Vagina (tissue), 2 donors: ENCODE data around the gene ARF3. TPM values are rescaled to one million over a fixed set of nuclear protein-coding genes. Genes with fewer than 3 reads are reported as not detected.
A peak's percentile ranks its signal among the peaks of the same experiment; 100 is the strongest.

Experiments used
- DNase-seq, 2 donors: peaks; one replicate each; pipeline ENCODE4 v3.0.0-alpha.2; 2017; ENCODE audit errors: extremely low spot score in 2 of 2
- H3K27ac ChIP-seq: fragments of 200-600 bp; sonication (generic); one replicate; pipeline ENCODE4 v1.5.1; 2019
- H3K27me3 ChIP-seq: fragments of 200-600 bp; sonication (generic); one replicate; pipeline ENCODE4 v1.5.1; 2019
- H3K36me3 ChIP-seq, 2 donors: fragments of 200-600 bp; sonication (generic); one replicate each; pipeline ENCODE4 v1.5.1; 2017 to 2019
- H3K4me1 ChIP-seq: fragments of 200-600 bp; sonication (generic); one replicate; pipeline ENCODE4 v1.5.1; 2019
- H3K4me3 ChIP-seq, 2 donors: fragments of 200-600 bp; sonication (generic); 1 replicate in 1 of 2; 2 replicates in 1 of 2; pipeline ENCODE4 v1.5.1; 2016 to 2019
- H3K9me3 ChIP-seq: fragments of 200-600 bp; sonication (generic); one replicate; pipeline ENCODE4 v1.5.1; 2019
- POLR2A ChIP-seq, 2 donors: fragments of 450-650 bp; IDR thresholded peaks; one replicate each; pipeline ENCODE4 v1.6.1; 2017; ENCODE audit warnings: antibody characterized with exemption in 2 of 2, mild to moderate bottlenecking in 2 of 2, moderate library complexity in 2 of 2
- POLR2AphosphoS5 ChIP-seq, 2 donors: sonication (generic); formaldehyde crosslinking; IDR thresholded peaks; one replicate each; pipeline ENCODE4 v1.9.0; 2017; ENCODE audit warnings: antibody characterized with exemption in 2 of 2, mild to moderate bottlenecking in 2 of 2, low read depth in 1 of 2; ENCODE audit not compliant: insufficient read depth in 1 of 2
- intact Hi-C: fragments of 100-400 bp; cut with DNase I; formaldehyde crosslinking; loops from one replicate; pipeline ENCODE4 v1.15.1; 2023
- total RNA-seq: library from RNA; depleted of rRNA; stranded (reverse); fragments of >200 nt; gene quantifications from one replicate; pipeline ENCODE4 v1.2.3, GENCODE V29; 2016
- TF ChIP-seq, protein P1 (sequence below), 3 experiments: fragments of 450-650 bp in 2 of 3; fragments of 200-600 bp in 1 of 3; sonication (generic) in 1 of 3; IDR thresholded peaks; one replicate each; pipeline ENCODE4 v1.5.1; 2017 to 2019; ENCODE audit warnings: antibody characterized with exemption in 3 of 3, mild to moderate bottlenecking in 2 of 3, moderate library complexity in 2 of 3

The ARF3 gene
- total RNA-seq, 1 donor from 2014 or later: 56.2 TPM

DNA sequence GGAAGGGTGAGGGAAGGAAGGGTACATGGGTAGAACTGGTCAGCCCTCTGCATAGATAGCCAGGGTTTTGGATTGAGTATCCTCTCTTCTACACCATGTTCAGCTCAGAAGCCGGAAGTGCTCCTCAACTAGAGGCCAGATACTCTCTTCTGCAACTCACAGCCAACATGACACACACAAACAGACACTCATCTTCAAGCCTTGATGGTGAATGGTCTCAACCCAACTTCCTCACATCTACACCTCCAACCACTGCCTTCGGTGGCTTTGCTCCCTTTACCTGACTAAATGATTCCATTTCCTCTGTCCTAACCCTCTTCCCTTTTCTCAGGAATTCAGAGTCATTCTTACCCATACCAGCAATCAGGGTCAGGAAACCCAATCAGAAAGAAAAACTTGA is 24.4 kb downstream of the ARF3 start:
- peaks cover 0 to 18% of the 10 kb centered on the region in 2 donors for H3K36me3 ChIP-seq
- no peak for DNase-seq
- H3K27ac ChIP-seq: no peak overlapping the region
- TF ChIP-seq POLR2A (IDR thresholded peaks at IDR 0.05) (no peak), POLR2AphosphoS5 (IDR thresholded peaks at IDR 0.05; ENCODE audit: insufficient read depth in 1 of 2, low read depth in 1 of 2) (no peak)
- TF ChIP-seq, protein P1, sequence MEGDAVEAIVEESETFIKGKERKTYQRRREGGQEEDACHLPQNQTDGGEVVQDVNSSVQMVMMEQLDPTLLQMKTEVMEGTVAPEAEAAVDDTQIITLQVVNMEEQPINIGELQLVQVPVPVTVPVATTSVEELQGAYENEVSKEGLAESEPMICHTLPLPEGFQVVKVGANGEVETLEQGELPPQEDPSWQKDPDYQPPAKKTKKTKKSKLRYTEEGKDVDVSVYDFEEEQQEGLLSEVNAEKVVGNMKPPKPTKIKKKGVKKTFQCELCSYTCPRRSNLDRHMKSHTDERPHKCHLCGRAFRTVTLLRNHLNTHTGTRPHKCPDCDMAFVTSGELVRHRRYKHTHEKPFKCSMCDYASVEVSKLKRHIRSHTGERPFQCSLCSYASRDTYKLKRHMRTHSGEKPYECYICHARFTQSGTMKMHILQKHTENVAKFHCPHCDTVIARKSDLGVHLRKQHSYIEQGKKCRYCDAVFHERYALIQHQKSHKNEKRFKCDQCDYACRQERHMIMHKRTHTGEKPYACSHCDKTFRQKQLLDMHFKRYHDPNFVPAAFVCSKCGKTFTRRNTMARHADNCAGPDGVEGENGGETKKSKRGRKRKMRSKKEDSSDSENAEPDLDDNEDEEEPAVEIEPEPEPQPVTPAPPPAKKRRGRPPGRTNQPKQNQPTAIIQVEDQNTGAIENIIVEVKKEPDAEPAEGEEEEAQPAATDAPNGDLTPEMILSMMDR (IDR thresholded peaks at IDR 0.05): no peak
- no peaks in the 10 kb centered on the region for H3K9me3 ChIP-seq
- intact Hi-C loops: no loop called here
- H3K27me3 ChIP-seq: no peaks in the 10 kb centered on the region
- no peak overlapping the region for H3K4me3 ChIP-seq
- H3K4me1 ChIP-seq: no peaks in the 10 kb centered on the region

DNA sequence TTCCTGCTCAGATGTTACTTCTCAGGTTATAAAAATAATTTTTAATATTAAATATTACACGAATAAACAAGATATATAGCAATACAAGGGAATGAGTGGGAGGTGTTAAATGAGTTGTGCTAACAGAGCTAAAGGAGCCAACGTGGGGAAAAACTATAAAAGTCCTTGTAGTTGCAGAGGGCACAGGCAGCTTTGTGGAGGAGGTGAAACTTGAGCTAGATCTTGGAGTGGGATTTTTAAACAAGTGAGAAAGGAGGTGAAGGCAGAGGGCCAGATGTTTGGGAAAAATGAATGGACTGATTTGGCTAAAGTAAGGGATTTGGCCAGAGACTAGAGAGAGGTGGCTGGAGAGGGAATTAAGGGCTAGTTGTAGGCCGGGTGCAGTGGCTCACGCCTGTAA is 26.8 kb downstream of the ARF3 start:
- no peak overlapping the region for H3K4me3 ChIP-seq
- no peaks in the 10 kb centered on the region for H3K9me3 ChIP-seq
- peaks cover 5% of the 10 kb centered on the region for H3K4me1 ChIP-seq
- peaks cover 0 to 18% of the 10 kb centered on the region in 2 donors for H3K36me3 ChIP-seq
- intact Hi-C loops: no loop called here
- no peak for TF ChIP-seq POLR2A (IDR thresholded peaks at IDR 0.05)
- TF ChIP-seq, protein P1 (IDR thresholded peaks at IDR 0.05): no peak
- no peak for TF ChIP-seq POLR2AphosphoS5 (IDR thresholded peaks at IDR 0.05; ENCODE audit: insufficient read depth in 1 of 2, low read depth in 1 of 2)
- no peak for DNase-seq
- H3K27ac ChIP-seq: no peak overlapping the region
- no peaks in the 10 kb centered on the region for H3K27me3 ChIP-seq

DNA sequence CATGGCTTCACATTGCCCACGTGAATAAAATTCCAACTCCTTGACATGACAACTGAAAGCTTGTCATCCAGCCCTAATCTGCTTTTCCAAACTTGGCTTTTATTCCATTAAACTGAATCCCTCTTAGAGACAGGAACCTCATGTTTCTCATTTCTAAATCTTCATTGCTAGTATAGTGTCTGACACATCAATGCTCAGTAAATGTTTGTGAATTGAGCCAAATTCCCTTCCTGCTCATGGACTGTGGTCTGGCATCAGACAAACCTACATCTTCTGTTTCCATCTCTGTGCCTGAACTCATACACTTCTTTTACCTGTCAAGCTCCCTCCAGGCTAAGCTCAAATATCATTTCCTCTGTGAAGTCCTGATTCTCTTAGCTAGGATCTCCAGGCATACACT is 27.7 kb downstream of the ARF3 start:
- Histone ChIP-seq H3K9me3 (no peaks in the 10 kb centered on the region), H3K4me1 (peaks cover 10% of the 10 kb centered on the region), H3K27me3 (no peaks in the 10 kb centered on the region), H3K4me3 (no peak overlapping the region), H3K36me3 (peaks cover 0 to 18% of the 10 kb centered on the region in 2 donors), H3K27ac (no peak overlapping the region)
- TF ChIP-seq POLR2AphosphoS5 (IDR thresholded peaks at IDR 0.05; ENCODE audit: insufficient read depth in 1 of 2, low read depth in 1 of 2) (no peak), POLR2A (IDR thresholded peaks at IDR 0.05) (no peak)
- TF ChIP-seq, protein P1 (IDR thresholded peaks at IDR 0.05): no peak
- intact Hi-C loops: no loop called here
- no peak for DNase-seq

DNA sequence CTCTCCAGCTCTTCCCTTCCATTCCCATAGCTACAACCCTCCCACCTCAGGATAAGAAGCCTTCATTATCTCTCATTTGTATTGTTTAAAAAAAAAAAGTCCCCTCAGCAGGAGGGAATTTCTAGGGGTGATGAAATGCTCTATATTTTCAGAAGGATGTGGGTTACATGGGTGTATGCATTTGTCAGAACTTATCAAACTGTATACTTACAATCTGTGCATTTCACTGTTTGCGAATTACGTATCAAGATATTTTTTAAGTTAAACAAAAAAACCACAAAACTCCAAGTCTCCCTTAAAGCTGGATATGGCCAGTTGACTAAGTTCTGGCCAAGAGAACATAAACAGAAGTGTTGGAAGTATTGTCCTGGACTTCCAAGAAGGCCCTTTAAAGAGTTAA is 30.0 kb downstream of the ARF3 start:
- Histone ChIP-seq H3K4me3 (no peak overlapping the region), H3K27me3 (no peaks in the 10 kb centered on the region), H3K27ac (no peak overlapping the region), H3K9me3 (no peaks in the 10 kb centered on the region), H3K36me3 (peaks cover 0 to 18% of the 10 kb centered on the region in 2 donors), H3K4me1 (peaks cover 20% of the 10 kb centered on the region)
- intact Hi-C loops: no loop called here
- no peak for DNase-seq
- TF ChIP-seq, protein P1 (IDR thresholded peaks at IDR 0.05): no peak
- no peak for TF ChIP-seq POLR2AphosphoS5 (IDR thresholded peaks at IDR 0.05; ENCODE audit: insufficient read depth in 1 of 2, low read depth in 1 of 2)
- no peak for TF ChIP-seq POLR2A (IDR thresholded peaks at IDR 0.05)

DNA sequence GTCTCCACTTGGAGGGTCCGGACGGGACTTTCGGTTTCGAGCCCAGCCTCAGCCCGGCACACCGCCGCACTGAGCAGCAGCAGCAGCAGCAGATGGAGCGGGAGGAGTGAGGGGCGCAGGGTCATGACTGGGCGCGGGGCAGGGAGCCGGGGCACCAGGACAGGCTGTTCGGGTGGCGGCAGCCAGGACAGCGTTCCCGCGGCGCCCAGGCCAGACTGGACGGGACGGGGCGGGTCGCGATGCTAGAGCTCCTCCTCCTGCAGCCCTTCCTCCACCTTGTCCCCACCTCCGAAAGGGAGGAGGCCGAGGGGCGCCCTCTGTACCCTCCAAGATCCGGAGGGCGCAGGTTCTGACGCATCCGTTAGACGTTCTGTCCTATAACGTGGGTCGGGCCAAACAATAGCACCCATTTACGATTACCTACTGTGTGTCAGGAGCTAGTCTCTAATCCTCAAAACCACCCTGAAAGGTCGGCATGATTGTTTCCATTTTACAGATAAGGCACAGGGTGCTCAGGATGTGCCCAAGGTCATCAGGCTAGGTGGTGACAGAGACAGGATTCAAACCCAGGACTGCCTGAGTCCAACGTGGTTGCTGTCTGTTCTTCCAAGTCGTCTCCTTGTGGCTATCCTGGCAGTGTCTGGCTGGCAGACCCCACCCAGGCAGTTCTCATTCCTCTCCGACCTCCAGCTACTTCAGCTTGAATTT is 31.8 kb downstream of the ARF3 start, which contains the start of gene FKBP11:
TSS of gene FKBP11 (minus strand) at position 189 of the 708 bp plus-strand sequence. CDS start at position 125, 64 bp downstream.
- no peak for DNase-seq
- Histone ChIP-seq H3K4me1 (peaks cover 20% of the 10 kb centered on the region), H3K27ac (peak within 1 kb of the TSS; percentile 88), H3K4me3 (peak within 1 kb of the TSS; percentile 69 to 99), H3K9me3 (no peaks in the 10 kb centered on the region), H3K36me3 (peaks cover 0 to 8% of the 10 kb centered on the region in 2 donors), H3K27me3 (no peaks in the 10 kb centered on the region)
- intact Hi-C loops: no loop called here
- TF ChIP-seq POLR2AphosphoS5 (IDR thresholded peaks at IDR 0.05; ENCODE audit: insufficient read depth in 1 of 2, low read depth in 1 of 2): peak in 1 of 2 donors; percentile 87
- TF ChIP-seq POLR2A (IDR thresholded peaks at IDR 0.05): peak in 1 of 2 donors; percentile 22
- TF ChIP-seq, protein P1 (IDR thresholded peaks at IDR 0.05): no peak
